H9 (cell line): ENCODE results near the gene TMEM220. TPM values are rescaled to one million over a fixed set of nuclear protein-coding genes. Genes with fewer than 3 reads are reported as not detected.

Experiments used
- DNase-seq: peaks from one replicate; pipeline ENCODE4 v3.0.0-alpha.2; 2017
- H2AFZ ChIP-seq: one replicate; pipeline ENCODE4 v1.6.1; 2013; ENCODE audit warnings: mild to moderate bottlenecking, low read length, control low read depth, moderate library complexity
- H2AK5ac ChIP-seq: 2 replicates; pipeline ENCODE4 v1.6.1; 2013; ENCODE audit warnings: low read length, control low read depth, mixed read lengths; ENCODE audit not compliant: insufficient read length
- H2BK120ac ChIP-seq: one replicate; pipeline ENCODE4 v1.6.1; 2013; ENCODE audit warnings: low read depth, mild to moderate bottlenecking, low read length, control low read depth, inconsistent platforms; ENCODE audit not compliant: poor library complexity, severe bottlenecking
- H2BK12ac ChIP-seq: 2 replicates; pipeline ENCODE4 v1.6.1; 2013; ENCODE audit warnings: low read length, control low read depth, mixed read lengths, low read depth; ENCODE audit not compliant: insufficient read length
- H2BK15ac ChIP-seq: 2 replicates; pipeline ENCODE4 v1.6.1; 2013; ENCODE audit warnings: low read depth, low read length, control low read depth
- H2BK20ac ChIP-seq: one replicate; pipeline ENCODE4 v1.6.1; 2013; ENCODE audit warnings: low read depth, mild to moderate bottlenecking, low read length, control low read depth, inconsistent platforms; ENCODE audit not compliant: poor library complexity, severe bottlenecking
- H2BK5ac ChIP-seq: 2 replicates; pipeline ENCODE4 v1.6.1; 2013; ENCODE audit warnings: low read length, control low read depth, mixed read lengths; ENCODE audit not compliant: insufficient read length
- H3K14ac ChIP-seq: 2 replicates; pipeline ENCODE4 v1.6.1; 2013; ENCODE audit warnings: low read length, control low read depth; ENCODE audit not compliant: insufficient read depth
- H3K18ac ChIP-seq: 2 replicates; pipeline ENCODE4 v1.6.1; 2013; ENCODE audit warnings: low read depth, mild to moderate bottlenecking, mixed read lengths, low read length, control low read depth; ENCODE audit not compliant: insufficient read length
- H3K23ac ChIP-seq: 2 replicates; pipeline ENCODE4 v1.6.1; 2013; ENCODE audit warnings: low read length, control low read depth, mixed read lengths, low read depth; ENCODE audit not compliant: insufficient read length
- H3K23me2 ChIP-seq: 2 replicates; pipeline ENCODE4 v1.6.1; 2013; ENCODE audit warnings: low read depth, mild to moderate bottlenecking, mixed read lengths, low read length, control low read depth; ENCODE audit not compliant: insufficient read length, poor library complexity, severe bottlenecking
- H3K27ac ChIP-seq: 2 replicates; pipeline ENCODE4 v1.5.1; 2013; ENCODE audit warnings: low read length, control low read depth, mixed read lengths, low read depth; ENCODE audit not compliant: insufficient read length
- H3K27me3 ChIP-seq: 2 replicates; pipeline ENCODE4 v1.6.1; 2013; ENCODE audit warnings: low read length, control low read depth, inconsistent platforms; ENCODE audit not compliant: insufficient read depth
- H3K4ac ChIP-seq: 2 replicates; pipeline ENCODE4 v1.6.1; 2013; ENCODE audit warnings: low read depth, mild to moderate bottlenecking, control low read depth, inconsistent platforms, low read length, moderate library complexity
- H3K4me1 ChIP-seq: 2 replicates; pipeline ENCODE4 v1.6.1; 2013; ENCODE audit warnings: low read length, control low read depth, inconsistent platforms; ENCODE audit not compliant: insufficient read depth
- H3K4me2 ChIP-seq: 2 replicates; pipeline ENCODE4 v1.6.1; 2013; ENCODE audit warnings: low read length, control low read depth, mixed read lengths; ENCODE audit not compliant: insufficient read length, insufficient read depth
- H3K56ac ChIP-seq: 2 replicates; pipeline ENCODE4 v1.6.1; 2013; ENCODE audit warnings: low read depth, mild to moderate bottlenecking, mixed read lengths, low read length, control low read depth; ENCODE audit not compliant: insufficient read length
- H3K79me1 ChIP-seq: 2 replicates; pipeline ENCODE4 v1.6.1; 2013; ENCODE audit warnings: low read depth, mild to moderate bottlenecking, moderate library complexity, low read length, control low read depth, inconsistent platforms; ENCODE audit not compliant: insufficient read depth, poor library complexity, severe bottlenecking
- H3K79me2 ChIP-seq: 2 replicates; pipeline ENCODE4 v1.6.1; 2013; ENCODE audit warnings: low read length, control low read depth, inconsistent platforms; ENCODE audit not compliant: insufficient read depth
- H3K9ac ChIP-seq: 2 replicates; pipeline ENCODE4 v1.6.1; 2013; ENCODE audit warnings: low read length, control low read depth, mixed read lengths; ENCODE audit not compliant: insufficient read length; ENCODE audit errors: extremely low read depth
- H3K9me3 ChIP-seq: one replicate; pipeline ENCODE4 v1.6.1; 2013; ENCODE audit warnings: low read depth, low read length, inconsistent platforms; ENCODE audit not compliant: control insufficient read depth
- H3T11ph ChIP-seq: one replicate; pipeline ENCODE4 v1.6.1; 2013; ENCODE audit warnings: mild to moderate bottlenecking, low read length, control low read depth, inconsistent platforms
- H4K20me1 ChIP-seq: one replicate; pipeline ENCODE4 v1.6.1; 2013; ENCODE audit not compliant: control insufficient read depth, insufficient read length, insufficient read depth
- H4K5ac ChIP-seq: 2 replicates; pipeline ENCODE4 v1.6.1; 2013; ENCODE audit warnings: low read depth, mild to moderate bottlenecking, mixed read lengths, low read length, control low read depth; ENCODE audit not compliant: insufficient read length
- H4K8ac ChIP-seq: replicated peaks from 2 replicates; pipeline ENCODE4 v1.6.1; 2013; ENCODE audit warnings: low read length, control low read depth, mixed read lengths, low read depth; ENCODE audit not compliant: insufficient read length
- H4K91ac ChIP-seq: 2 replicates; pipeline ENCODE4 v1.6.1; 2013; ENCODE audit warnings: low read depth, mild to moderate bottlenecking, moderate library complexity, mixed read lengths, low read length, control low read depth; ENCODE audit not compliant: insufficient read length
- H3K27ac Mint-ChIP-seq, 3 experiments: 2 replicates in 2 of 3; 3 replicates in 1 of 3; pipeline ENCODE4 v1.8.0; 2020 to 2021; ENCODE audit warnings: mixed read lengths in 3 of 3, mild to moderate bottlenecking in 1 of 3, moderate library complexity in 1 of 3
- H3K27me3 Mint-ChIP-seq: 2 replicates; pipeline ENCODE4 v1.8.0; 2021; ENCODE audit warnings: low read depth, mild to moderate bottlenecking, moderate library complexity, mixed read lengths
- H3K36me3 Mint-ChIP-seq, 3 experiments: 2 replicates in 2 of 3; 3 replicates in 1 of 3; pipeline ENCODE4 v1.8.0; 2020 to 2021; ENCODE audit warnings: low read depth in 3 of 3, mixed read lengths in 3 of 3; ENCODE audit not compliant: insufficient read depth in 1 of 3
- H3K4me1 Mint-ChIP-seq, 2 experiments: 2 replicates each; pipeline ENCODE4 v1.8.0; 2020; ENCODE audit warnings: mixed read lengths in 2 of 2
- H3K4me3 Mint-ChIP-seq, 2 experiments: 2 replicates in 1 of 2; 3 replicates in 1 of 2; pipeline ENCODE4 v1.8.0; 2020 to 2021; ENCODE audit warnings: mild to moderate bottlenecking in 2 of 2, mixed read lengths in 2 of 2, moderate library complexity in 1 of 2
- H3K9me3 Mint-ChIP-seq, 2 experiments: 2 replicates in 1 of 2; 3 replicates in 1 of 2; pipeline ENCODE4 v1.8.0; 2020; ENCODE audit warnings: mild to moderate bottlenecking in 2 of 2, mixed read lengths in 2 of 2, moderate library complexity in 1 of 2
- CTCF ChIP-seq: fragments of 200-600 bp; sonication (generic); conservative IDR thresholded peaks from 3 replicates; pipeline ENCODE4 v1.8.0; 2021; ENCODE audit warnings: antibody characterized with exemption, mild to moderate bottlenecking
- WGBS: extraction: QIAGEN DNeasy Blood & Tissue Kit; methylation state at CpG from one replicate; pipeline ENCODE4 v1.1.7; 2013; ENCODE audit warnings: missing lambda C conversion rate, low lambda C conversion rate, mixed read lengths; ENCODE audit not compliant: insufficient read length; ENCODE audit errors: extremely low coverage; 5-methylcytosine and 5-hydroxymethylcytosine counted together
- total RNA-seq: library from RNA; stranded (reverse); gene quantifications from 2 replicates; pipeline ENCODE4 v1.2.1, GENCODE V29; 2021

Gene TMEM220
- total RNA-seq, 1 experiment from 2014 or later: 6.1 TPM

- Histone ChIP-seq H3K27ac (no peak overlapping the region), H3K79me1 (no peaks in the 10 kb centered on the region), H2BK5ac (no peak overlapping the region), H3K14ac (no peak overlapping the region), H4K8ac (no peak overlapping the region), H3K9ac (no peak overlapping the region), H3K27me3 (no peaks in the 10 kb centered on the region), H3K9me3 (no peaks in the 10 kb centered on the region), H2BK120ac (no peak overlapping the region), H3K56ac (no peak overlapping the region), H2BK20ac (no peak overlapping the region), H3K4ac (no peak overlapping the region), H3T11ph (no peak overlapping the region), H3K18ac (no peak overlapping the region), H2BK12ac (no peak overlapping the region), H3K23me2 (no peaks in the 10 kb centered on the region), H2BK15ac (no peak overlapping the region), H4K5ac (no peak overlapping the region), H4K20me1 (no peaks in the 10 kb centered on the region), H3K23ac (no peak overlapping the region), H2AK5ac (no peak overlapping the region), H2AFZ (no peak overlapping the region), H4K91ac (no peak overlapping the region), H3K4me1 (no peaks in the 10 kb centered on the region), H3K4me2 (no peak overlapping the region), H3K79me2 (no peaks in the 10 kb centered on the region)
- Mint-ChIP-seq H3K36me3 (peaks cover 0 to 5% (median 5%) of the 10 kb centered on the region in 3 experiments; a peak in 2 of 7 replicates), H3K4me1 (no peaks in the 10 kb centered on the region), H3K4me3 (no peak overlapping the region), H3K27me3 (no peaks in the 10 kb centered on the region), H3K9me3 (no peaks in the 10 kb centered on the region), H3K27ac (no peak overlapping the region; a peak in 1 of 7 replicates)
- no CpG with 5 or more reads among the region's 1 CpG for WGBS
- no peak for TF ChIP-seq CTCF
- no peak for DNase-seq
These were observed 11.3 kb downstream of the TMEM220 start for GRCh38 chr17:10718547-10718946.
